ENCODE measurements around the gene OR5H1. TPM values are rescaled to one million over a fixed set of nuclear protein-coding genes. Genes with fewer than 3 reads are reported as not detected.

Gene OR5H1
- total RNA-seq, 1 experiment from 2014 or later = not detected

DNA sequence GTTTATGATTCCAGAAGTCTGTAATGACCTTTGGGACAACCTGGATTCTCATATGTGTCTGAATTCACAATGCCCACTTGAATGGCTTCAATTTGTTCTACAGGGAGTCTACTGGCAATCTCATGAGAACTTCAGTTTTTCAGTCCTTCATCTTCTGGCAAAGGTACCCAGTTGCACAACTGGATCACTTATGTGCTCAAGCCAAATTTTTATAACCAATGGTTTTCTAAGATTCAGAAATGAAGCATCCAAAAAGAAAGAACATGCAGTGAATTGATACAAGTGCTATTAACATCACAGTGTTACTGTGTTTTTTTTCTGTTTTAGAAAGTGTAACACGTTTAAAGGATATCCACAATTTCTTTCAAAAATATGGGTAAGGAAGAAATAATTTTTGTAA, 16.7 kb downstream of the OR5H1 start, which contains the start of gene OR5H14:
Gene OR5H14, plus strand, starts transcription at position 301 of the 400 bp plus-strand sequence. CDS start 1,907 bp downstream, outside the sequence.
- no peak within 1 kb of the TSS for H2BK20ac ChIP-seq (ENCODE audit: low read depth, low read length, poor library complexity, severe bottlenecking)
- H3K23me2 ChIP-seq (ENCODE audit: insufficient read length, low read depth, low read length, poor library complexity, severe bottlenecking) = no peaks in the 10 kb centered on the region
- H3K14ac ChIP-seq (ENCODE audit: insufficient read depth, low read length) = no peak within 1 kb of the TSS
- Mint-ChIP-seq H3K27me3 (ENCODE audit: low read depth) (peaks cover 1% of the 10 kb centered on the region; the same call in 1 of the 2 replicates), H3K4me3 (no peak within 1 kb of the TSS), H3K36me3 (ENCODE audit: insufficient read depth in 1 of 3, low read depth in 3 of 3) (no peaks in the 10 kb centered on the region), H3K27ac (no peak within 1 kb of the TSS), H3K9me3 (peaks cover 0 to under 1% of the 10 kb centered on the region in 2 experiments; a peak in 1 of 5 replicates), H3K4me1 (no peaks in the 10 kb centered on the region)
- H3K79me1 ChIP-seq (ENCODE audit: insufficient read depth, low read depth, low read length, poor library complexity, severe bottlenecking) = no peaks in the 10 kb centered on the region
- no peak within 1 kb of the TSS for H3K18ac ChIP-seq (ENCODE audit: insufficient read length, low read depth, low read length)
- no peak within 1 kb of the TSS for H3T11ph ChIP-seq (ENCODE audit: low read length)
- H2AK5ac ChIP-seq (ENCODE audit: insufficient read length, low read length) = no peak within 1 kb of the TSS
- H4K91ac ChIP-seq (ENCODE audit: insufficient read length, low read depth, low read length) = no peak within 1 kb of the TSS
- no peaks in the 10 kb centered on the region for H3K4me1 ChIP-seq (ENCODE audit: insufficient read depth, low read length)
- no peaks in the 10 kb centered on the region for H3K27me3 ChIP-seq (ENCODE audit: insufficient read depth, low read length)
- H4K20me1 ChIP-seq (ENCODE audit: control insufficient read depth, insufficient read depth, insufficient read length) = no peaks in the 10 kb centered on the region
- H3K79me2 ChIP-seq (ENCODE audit: insufficient read depth, low read length) = no peaks in the 10 kb centered on the region
- no peak within 1 kb of the TSS for H4K8ac ChIP-seq (replicated peaks; ENCODE audit: insufficient read length, low read depth, low read length)
- no peak within 1 kb of the TSS for H3K23ac ChIP-seq (ENCODE audit: insufficient read length, low read depth, low read length)
- DNase-seq = no peak
- TF ChIP-seq CTCF (conservative IDR thresholded peaks at IDR 0.05) = no peak
- H3K9me3 ChIP-seq (ENCODE audit: control insufficient read depth, low read depth, low read length) = no peaks in the 10 kb centered on the region
- no peak within 1 kb of the TSS for H3K27ac ChIP-seq (ENCODE audit: insufficient read length, low read depth, low read length)
- H3K4ac ChIP-seq (ENCODE audit: low read depth, low read length) = no peak within 1 kb of the TSS
- H2BK15ac ChIP-seq (ENCODE audit: low read depth, low read length) = no peak within 1 kb of the TSS
- no peak within 1 kb of the TSS for H4K5ac ChIP-seq (ENCODE audit: insufficient read length, low read depth, low read length)
- no peak within 1 kb of the TSS for H3K9ac ChIP-seq (ENCODE audit: extremely low read depth, insufficient read length, low read length)
- no peak within 1 kb of the TSS for H3K56ac ChIP-seq (ENCODE audit: insufficient read length, low read depth, low read length)
- no peak within 1 kb of the TSS for H3K4me2 ChIP-seq (ENCODE audit: insufficient read depth, insufficient read length, low read length)
- no peak within 1 kb of the TSS for H2BK12ac ChIP-seq (ENCODE audit: insufficient read length, low read depth, low read length)
- H2BK5ac ChIP-seq (ENCODE audit: insufficient read length, low read length) = no peak within 1 kb of the TSS
- no peak within 1 kb of the TSS for H2AFZ ChIP-seq (ENCODE audit: low read length)
- peak within 1 kb of the TSS; percentile 61 for H2BK120ac ChIP-seq (ENCODE audit: low read depth, low read length, poor library complexity, severe bottlenecking)
- no CpG with 5 or more reads among the region's 1 CpG for WGBS (ENCODE audit: extremely low coverage, insufficient read length, low lambda C conversion rate)
